Stimulated activated CD8-positive, alpha-beta memory T cell treated with anti-CD3 and anti-CD28 coated beads, Interleukin-7, amount 100 ng/mL, for 48 hours (primary cell): ENCODE results near the gene TSPAN4.

Source experiments
- DNase-seq, 2 donors: peaks; one replicate each; pipeline ENCODE4 v3.0.0-alpha.2; 2020; ENCODE audit warnings: low read depth in 1 of 2; ENCODE audit errors: extremely low read depth in 1 of 2

TSPAN4 gene

DNA sequence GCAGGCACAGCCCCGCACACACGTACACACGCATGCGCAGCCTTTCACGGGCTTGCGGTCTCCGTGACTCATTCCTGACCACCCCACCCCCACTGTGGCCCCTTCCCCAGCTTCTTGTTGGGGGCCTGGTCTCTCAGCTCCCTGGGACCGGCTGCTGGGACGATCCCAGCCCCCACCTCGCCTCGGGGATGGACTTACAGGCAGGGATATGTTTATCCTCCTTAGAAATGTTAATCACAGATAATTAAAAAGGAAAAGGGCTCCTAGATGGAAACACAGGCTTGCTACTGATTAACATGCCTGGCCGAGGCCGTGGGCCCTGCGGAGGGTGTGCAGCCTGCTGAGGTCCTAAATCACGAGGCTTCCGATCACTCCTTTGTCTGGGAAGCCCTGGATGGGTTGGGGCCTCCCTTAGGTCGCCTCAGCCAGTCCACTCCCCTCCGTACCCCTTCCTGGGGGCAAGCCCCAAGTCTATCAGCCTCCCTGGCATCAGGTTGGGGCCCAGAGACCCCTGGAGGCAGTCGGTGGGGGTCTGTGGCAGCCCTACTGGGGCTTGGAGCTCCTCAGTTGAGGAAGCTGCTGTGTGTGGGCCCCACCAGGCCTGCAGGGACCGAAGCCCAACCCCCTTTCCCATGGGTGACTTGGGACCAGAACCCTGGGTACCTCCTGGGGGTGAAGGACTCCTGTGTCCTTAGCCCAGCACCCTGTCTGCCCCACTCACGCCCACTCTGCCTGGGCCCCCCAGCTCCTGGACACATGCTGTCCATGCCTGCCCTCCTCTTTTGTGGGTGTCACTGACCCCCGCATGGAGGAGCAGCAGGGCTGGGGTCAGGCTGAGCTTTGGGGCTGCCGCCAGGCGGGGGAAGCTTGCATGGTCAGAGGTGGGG, 20.6 kb downstream of the TSPAN4 start:
- DNase-seq = no peak

DNA sequence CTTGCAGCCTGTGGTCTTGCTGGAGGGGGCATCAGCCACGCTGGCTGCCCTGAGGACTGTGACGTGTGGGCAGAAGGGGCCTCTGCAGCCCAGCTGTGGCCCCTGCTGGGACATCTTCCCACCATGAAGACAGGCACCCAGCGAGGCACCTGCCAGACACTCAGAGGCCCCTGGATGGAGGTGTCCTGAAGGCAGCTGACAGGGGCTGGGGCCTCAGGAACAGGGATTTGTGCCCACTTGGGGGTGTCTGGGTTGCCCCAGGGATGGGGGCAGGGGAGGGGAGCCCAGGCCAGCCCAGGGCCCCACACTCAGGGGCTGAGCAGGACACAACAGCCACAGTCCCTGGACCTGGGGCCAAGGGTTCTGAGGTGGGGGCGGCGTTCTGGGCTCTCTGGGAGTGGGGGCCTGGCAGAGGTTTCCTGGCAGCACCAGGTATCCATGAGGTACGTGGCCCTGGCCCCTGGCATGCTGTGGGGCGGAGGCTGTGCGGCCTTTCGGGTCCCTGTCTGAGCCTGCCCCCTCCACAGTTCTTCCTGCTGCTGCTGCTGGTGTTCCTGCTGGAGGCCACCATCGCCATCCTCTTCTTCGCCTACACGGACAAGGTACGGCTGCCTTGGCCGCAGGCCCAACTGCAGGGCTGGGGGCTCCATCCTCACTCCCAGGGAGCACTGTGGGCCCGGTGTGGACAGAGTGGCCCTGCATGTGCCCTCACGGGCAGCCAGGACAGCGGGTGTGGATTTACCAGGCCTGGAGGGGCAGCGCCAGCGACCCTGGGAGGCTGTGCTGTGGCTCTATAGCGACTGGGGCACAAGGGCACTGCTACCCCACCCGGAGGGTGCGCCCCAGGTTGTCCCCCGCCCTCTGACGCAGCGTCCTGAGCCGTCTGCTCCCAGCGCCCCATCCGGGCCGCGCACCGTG, 21.5 kb downstream of the TSPAN4 start:
- no peak for DNase-seq

DNA sequence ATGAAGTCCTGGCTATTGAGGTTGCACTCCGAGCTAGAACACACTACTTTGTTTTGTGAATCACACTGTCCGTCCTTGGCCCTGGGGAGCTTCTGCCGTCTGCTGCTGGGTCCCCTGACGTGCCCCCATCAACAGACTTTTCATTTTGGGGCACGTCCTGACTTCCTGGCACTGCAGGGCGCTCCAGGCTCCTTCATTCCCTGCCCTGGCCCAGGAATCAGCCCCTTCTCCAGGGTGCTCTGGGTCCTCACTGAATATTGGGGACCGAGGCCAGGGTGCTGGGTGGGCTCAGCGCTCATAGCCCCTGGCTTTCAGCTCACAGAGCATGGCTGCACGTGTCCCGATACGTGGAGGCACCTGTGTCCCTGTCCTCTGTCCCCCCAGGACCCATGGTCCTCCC, 22.2 kb downstream of the TSPAN4 start:
- DNase-seq = no peak

DNA sequence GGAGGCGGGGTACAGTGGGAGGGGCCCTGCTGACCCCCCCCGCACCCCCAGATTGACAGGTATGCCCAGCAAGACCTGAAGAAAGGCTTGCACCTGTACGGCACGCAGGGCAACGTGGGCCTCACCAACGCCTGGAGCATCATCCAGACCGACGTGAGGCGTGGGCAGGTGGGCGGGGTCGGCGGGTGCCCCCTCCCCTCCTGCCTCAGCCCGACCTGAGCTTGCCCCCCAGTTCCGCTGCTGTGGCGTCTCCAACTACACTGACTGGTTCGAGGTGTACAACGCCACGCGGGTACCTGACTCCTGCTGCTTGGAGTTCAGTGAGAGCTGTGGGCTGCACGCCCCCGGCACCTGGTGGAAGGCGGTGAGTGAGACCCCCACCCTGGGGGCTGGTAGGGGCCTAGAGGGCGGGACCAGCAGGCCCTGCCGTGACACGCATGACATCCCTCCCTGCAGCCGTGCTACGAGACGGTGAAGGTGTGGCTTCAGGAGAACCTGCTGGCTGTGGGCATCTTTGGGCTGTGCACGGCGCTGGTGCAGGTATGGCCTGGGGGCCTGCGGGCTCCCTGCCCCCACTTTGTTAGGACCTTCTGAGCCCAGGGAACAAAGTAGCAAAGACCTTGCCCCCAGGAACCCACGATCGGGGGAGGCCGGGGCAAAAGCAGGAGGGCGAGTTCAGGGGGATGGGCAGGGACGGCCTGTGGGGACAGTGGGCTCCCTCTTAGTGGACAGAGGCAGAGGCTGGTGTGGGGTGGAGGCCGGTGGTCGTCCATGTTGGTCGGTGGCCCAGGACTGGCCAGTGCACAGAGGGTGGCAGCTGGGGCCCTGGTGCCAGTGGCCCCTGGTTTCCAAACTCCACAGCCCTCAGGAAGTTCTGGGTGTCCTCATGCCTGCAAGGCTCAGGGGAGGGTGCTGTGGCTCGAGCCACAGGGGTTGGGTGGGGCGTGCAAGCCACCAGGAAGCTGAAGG, 23.1 kb downstream of the TSPAN4 start:
- DNase-seq = no peak

DNA sequence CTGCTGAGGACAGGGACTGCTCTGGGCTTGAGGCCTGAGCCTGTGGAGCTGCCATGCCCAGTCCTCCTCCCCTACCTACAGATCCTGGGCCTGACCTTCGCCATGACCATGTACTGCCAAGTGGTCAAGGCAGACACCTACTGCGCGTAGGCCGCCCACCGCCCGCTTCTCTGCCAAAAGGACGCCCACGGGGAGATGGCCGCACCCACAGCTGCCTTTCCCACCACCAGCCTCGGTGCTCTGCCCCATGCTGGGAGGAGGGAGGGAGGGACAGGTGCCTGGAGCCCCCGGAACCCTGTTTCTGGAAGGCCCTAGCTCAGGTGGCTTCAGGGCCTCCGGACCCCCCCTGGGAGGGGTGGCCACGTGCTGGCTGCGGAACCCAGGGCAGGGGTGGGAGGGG, 23.8 kb downstream of the TSPAN4 start:
- DNase-seq = no peak

DNA sequence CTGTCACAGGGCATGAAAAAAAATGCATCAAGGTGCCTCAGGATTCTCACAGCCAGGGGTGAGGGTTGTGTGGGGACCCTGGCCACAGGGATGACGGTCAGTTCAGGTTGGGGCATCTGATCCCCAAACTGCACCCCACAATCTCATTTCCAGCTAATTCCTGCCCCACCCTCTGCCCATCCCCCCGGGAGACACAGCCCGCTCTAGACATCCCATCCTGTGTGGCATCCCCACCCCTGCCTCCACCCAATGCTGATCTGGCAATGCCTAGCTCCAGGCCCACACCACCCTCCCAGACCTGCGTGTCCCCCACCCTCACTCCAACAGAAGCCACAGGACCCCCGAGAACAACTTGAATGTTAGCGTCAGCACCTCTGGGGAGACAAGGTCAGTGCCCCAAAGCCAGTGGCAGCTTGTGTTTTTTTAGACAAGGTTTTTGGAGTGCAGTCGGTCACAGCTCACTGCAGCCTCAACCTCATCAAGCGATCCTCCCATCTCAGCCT, 25.3 kb downstream of the TSPAN4 start:
- DNase-seq = no peak

DNA sequence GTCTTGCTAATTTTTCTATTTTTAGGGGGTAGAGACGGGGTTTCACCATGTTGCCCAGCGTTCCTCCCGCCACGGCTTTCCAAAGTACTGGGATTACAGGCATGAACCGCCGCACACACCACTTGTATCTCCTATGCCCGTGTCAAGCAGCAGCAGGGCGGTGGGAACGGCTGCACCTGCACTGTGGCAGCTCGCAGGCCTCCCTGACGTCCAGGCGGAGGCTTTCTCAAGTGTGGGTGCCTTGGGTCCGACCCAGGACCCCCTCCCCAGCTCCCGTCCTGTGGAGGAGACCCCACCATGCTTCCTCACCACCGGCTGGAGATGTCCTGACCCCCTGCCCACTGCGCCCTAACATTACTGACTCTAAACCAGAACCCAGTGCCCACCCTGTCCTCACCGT, 25.7 kb downstream of the TSPAN4 start:
- DNase-seq = no peak

DNA sequence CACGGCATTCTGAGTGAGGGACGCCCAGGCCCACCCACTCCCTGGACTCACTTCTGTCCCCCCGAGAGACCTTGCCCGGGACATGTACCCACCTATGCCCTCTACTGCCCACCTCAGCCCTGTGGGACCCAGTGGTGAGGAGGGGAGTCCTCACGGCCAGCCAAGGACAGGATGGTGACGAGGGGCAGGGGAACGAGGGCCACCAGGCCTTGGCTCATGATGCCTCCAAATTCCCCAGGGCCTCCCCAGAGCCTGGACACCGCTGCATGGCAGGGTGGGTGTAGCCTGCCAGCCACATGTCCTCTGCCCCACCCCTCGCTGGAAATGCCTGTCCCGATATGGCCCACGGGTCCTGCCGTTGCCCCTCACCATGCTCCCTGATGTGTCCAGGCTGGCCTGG, 26.1 kb downstream of the TSPAN4 start:
- DNase-seq = no peak

DNA sequence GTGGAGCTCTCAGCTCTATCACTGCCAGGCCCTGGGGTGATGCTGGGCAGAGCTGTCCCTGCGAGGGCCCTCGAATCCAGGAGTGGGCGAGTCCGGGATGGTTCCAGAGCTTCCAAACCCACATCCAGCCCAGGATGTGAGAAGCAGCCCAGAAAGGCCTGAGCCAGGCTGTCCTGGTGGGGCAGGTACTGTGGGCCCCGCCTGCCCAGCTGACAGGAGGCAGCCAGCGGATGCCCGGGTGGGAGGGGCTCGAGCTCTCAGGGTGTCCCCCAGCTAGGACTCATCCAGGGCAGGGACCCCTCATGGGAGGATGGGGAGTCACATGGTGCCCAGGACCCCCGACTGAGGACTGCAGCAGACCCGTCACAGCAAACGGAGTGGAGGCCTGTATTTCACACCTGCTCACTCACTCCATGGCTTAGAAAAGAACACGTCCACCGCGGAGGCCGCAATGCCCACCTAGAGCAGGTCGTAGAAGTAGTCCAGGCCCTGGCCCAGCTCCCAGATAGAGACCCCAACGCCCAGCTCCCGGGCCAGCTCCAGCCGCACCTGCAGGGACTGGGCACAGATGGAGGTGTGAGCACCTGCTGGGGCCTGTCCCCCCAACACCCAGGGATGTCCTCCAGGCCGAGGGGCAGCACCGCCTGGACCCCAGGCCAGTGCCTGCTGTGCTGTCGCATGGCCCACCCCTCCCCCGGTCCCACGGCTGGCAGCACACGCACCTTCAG, 26.9 kb downstream of the TSPAN4 start:
- no peak for DNase-seq

DNA sequence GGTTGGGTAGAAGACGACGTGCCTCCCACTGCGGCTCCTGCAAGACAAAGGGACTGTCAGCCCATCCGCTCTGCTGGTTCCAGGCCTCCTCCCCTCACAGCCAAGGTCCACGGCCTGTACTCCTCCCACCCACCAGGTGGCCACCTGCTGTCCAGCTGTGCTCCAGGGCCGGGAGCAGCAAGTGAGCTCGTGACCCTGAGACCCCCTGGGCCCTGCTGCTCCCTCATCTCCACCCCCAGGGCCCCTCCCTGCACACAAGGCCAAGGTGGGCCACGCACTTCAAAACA, 27.4 kb downstream of the TSPAN4 start:
- DNase-seq = no peak

DNA sequence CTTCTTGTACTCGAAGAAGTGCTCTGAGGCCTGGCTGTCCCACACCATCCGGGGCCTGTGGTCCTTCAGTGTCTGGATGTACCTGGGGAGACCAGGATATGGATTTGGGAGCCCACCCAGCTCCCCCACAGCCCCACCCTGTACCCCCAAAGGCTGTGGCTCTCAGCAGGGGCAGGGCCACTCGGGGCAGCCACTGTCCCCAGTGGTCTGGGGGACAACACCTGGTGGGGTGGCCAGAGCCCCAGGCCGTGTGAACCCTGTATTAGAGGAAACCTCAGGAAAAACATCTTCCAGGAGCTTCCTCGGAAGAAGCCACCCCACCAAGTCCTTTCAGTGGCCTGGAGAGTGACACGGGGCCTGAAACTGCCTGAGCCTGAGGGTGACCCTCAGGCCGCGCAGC, 27.8 kb downstream of the TSPAN4 start:
- DNase-seq = no peak

DNA sequence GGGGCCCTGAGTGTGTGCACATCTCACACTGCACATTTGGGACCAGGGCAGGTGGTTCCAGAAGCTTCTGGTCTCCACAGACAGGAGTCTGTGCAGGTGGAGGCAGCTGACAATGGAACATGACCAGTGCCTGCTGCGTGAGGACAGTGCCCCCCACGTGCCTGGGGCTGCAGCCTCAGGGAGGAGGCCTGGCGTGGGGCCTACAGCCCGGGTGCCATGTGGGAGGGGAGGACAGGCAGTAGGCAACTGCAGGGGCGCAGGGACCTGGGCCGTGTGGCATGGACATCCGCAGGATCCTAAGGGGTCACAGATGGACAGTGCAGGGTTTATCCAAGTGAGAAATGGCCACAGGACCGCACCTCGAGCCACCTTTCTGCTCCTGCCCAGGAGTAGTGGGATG, 28.8 kb downstream of the TSPAN4 start:
- DNase-seq = no peak

DNA sequence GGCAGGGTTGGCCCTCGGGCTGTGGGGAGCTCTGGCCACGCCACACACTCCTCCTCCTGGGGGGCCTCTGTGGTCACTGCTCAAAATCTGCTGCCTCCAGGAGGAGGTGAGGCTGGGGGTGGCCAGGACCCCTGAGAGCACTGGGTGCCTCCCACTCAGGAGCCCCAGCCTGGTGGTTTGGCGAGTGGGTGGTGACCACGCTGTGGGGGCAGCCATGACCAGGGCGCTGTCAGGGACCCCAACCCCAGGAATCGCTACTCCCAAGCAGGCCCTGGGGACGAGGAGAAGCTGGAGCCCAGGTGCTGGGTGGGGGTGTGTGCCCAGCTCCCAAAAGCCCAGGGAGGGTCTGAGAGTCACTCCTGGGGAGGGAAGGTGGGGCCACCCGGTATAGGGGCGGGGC, 30.1 kb downstream of the TSPAN4 start:
- no peak for DNase-seq

DNA sequence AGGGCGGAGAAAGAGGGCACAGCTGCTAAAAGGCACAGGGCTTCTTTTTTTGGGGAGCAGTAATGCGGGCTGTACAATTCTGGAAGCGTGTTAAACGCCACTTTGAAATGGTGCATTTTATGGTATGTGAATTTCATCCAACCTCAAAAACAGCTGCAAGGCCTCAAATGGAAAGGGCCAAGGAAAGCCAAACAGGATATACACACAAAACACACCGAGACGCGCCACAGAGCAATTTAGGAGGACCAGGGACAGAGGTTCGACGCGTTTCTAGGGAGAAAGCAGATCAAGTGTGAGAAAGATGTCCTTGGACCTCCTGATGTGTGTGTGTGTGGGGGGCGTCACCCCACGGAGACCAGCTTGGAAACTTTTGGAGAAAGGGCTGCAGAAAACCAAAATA, 31.1 kb downstream of the TSPAN4 start:
- no peak for DNase-seq

DNA sequence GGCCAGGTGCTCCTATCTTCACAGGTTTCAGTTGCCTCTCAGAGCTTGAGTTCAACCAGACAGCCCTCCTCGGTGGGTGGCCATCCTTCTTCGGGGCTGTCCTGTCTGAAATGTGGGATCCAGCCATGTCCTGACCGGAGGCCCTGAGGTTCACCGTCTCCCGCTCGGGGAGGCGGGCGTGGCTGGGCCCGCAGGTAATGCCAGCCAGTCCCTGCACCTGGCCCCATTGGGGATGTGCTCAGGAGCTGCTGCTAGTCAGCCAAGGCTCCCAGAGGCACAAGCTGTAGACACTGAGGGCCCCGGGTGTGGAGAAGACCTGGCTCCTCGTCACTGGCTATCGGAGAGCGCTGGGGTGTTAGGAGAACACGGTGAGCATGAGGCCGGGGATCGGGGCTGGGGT, 32.6 kb downstream of the TSPAN4 start:
- no peak for DNase-seq

DNA sequence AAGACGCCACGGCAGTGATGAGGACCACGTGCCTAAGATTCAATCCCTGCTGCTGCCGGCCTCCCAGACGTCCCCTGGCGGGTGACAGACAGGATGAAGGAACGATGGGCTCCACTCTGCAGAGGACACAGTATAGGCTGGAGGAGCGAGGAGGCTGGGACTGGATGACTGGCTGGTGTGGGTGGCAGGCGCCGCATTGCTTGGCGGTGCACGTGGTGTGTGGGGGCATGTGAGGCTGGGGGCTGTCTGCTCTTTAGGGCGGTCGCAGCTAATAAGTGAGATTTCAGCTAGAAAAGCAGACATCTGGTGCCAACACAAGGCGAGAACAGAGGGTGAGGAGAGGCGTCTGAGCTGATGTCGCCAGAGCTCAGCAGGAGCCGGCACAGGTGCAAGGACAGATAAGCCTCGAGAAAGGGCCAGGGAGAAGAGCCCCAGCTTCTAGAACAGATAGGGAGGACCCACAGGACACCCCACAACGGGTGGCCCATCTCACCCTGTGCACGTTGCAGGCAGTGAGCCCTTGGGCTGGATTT, 33.2 kb downstream of the TSPAN4 start:
- no peak for DNase-seq

DNA sequence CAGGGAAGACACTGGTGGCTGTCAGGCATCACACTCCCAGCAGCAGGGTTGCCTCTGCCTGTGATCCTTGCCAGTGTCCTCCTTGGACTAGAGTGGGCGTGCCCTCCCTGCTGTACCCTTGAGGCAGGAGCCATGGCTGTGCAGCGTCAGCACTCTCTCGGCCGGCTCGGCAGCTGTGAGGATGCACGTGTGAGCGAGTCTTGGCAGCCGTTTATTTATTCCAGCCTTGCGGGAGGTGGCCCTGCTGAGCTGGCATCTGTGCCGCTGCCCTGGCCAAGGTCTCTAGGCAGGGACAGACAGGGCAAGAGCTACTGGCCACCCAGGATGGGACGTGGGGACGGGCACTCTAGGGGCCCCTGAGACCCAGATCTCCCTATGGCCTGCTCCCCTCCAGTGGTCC, 33.9 kb downstream of the TSPAN4 start:
- DNase-seq = no peak

DNA sequence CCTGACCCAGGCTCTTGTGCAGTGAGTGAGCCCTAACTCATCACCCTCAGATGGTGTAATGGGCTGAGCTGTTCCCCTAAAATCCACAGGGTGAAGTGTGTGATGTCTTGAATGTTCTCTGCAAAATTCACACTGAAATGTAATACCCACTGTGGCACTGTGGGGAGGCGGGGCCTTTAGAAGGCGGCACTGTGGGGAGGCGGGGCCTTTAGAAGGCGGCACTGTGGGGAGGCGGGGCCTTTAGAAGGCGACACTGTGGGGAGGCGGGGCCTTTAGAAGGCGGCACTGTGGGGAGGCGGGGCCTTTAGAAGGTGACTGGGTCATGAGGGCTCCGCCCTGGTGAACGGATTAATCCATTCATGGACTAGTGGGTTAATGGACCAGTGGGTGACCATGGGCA, 34.9 kb downstream of the TSPAN4 start:
- peak; percentile 13 to 20 for DNase-seq

DNA sequence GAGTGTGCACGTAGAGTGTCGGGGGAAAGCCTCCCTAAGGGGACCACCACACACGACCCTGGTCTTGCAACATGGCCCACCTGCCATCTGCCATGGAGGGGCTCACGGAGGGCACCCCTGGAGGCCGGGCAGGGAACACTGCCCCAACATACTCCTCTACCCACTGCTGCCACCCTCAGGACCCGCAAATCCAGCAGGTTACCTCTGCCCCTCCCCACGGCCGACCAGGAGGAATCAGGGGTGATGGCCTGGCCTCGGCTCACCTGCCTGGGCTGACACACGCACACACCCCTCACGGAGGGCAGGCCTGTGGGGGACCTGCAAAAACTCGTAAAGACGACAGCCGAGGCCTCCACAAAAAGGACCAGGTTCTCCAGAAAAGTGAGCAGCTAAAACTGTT, 37.8 kb downstream of the TSPAN4 start:
- DNase-seq = no peak

DNA sequence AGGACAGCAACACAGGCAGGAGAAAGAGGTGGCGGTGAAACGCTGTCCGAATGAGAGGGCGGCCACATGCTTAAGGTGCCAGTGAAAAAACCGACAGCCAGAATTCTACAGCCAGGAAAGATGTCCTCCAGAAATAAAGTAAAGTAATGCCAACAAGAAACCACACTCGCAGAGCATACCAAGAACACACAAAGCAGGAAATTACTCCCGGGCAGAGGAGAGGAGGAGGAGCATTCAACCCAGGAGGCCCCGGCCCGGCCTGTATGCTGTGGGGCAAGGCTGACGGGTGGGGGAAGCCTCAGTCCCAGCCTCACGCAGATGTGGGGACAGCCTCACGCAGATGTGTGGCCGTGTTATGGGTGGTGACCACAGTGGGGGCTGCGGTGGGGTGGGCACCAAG, 39.9 kb downstream of the TSPAN4 start:
- DNase-seq = no peak
